Measurements from ENCODE around the gene CNGB1. TPM values are rescaled to one million over a fixed set of nuclear protein-coding genes. Genes with fewer than 3 reads are reported as not detected.

The CNGB1 gene
- total and polyA plus RNA-seq, 8 donors: 0.03 to 0.23 (median 0.14) TPM; not detected in 1

GRCh38 chr16:57991551-57992059 lies 20.7 kb upstream of the CNGB1 start:
- no peak for TF ChIP-seq CTCF (IDR thresholded peaks at IDR 0.05)
- Histone ChIP-seq H3K36me3 (peaks cover 0 to 21% of the 10 kb centered on the region in 2 donors), H3K9me3 (no peaks in the 10 kb centered on the region), H3K4me1 (peaks cover 20 to 34% of the 10 kb centered on the region in 2 donors), H3K4me3 (no peak overlapping the region), H3K27ac (no peak overlapping the region), H3K27me3 (no peaks in the 10 kb centered on the region)
- intact Hi-C loops (cut with DNase I): no loop called here
- ATAC-seq: no peak
- DNase-seq: peak in 2 of 4 donors; percentile 22 to 35

- DNase-seq: peak in 2 of 4 donors; percentile 31 to 34
- no peak for ATAC-seq
- no peak for TF ChIP-seq CTCF (IDR thresholded peaks at IDR 0.05)
- H3K27ac ChIP-seq: no peak overlapping the region
- H3K36me3 ChIP-seq: peaks cover 0 to 1% of the 10 kb centered on the region in 2 donors
- H3K4me1 ChIP-seq: peaks cover 18 to 24% of the 10 kb centered on the region in 2 donors
- no peak overlapping the region for H3K4me3 ChIP-seq
- intact Hi-C loops (cut with DNase I): no loop called here
- no peaks in the 10 kb centered on the region for H3K9me3 ChIP-seq
- peaks cover 0 to 19% of the 10 kb centered on the region in 2 donors for H3K27me3 ChIP-seq
Measured at GRCh38 chr16:57988929-57989328, 18.0 kb upstream of the CNGB1 start.

- peaks cover 11 to 13% of the 10 kb centered on the region in 2 donors for H3K4me1 ChIP-seq
- DNase-seq (peak in 2 of 4 donors; percentile 19 to 43), ATAC-seq (no peak)
- no peak for TF ChIP-seq CTCF (IDR thresholded peaks at IDR 0.05)
- intact Hi-C loops (cut with DNase I): no loop called here
- H3K27ac ChIP-seq: no peak overlapping the region
- H3K27me3 ChIP-seq: peaks cover 0 to 19% of the 10 kb centered on the region in 2 donors
- no peaks in the 10 kb centered on the region for H3K36me3 ChIP-seq
- H3K9me3 ChIP-seq: no peaks in the 10 kb centered on the region
- H3K4me3 ChIP-seq: no peak overlapping the region
Measured at GRCh38 chr16:57987441-57988177, 16.7 kb upstream of the CNGB1 start.

GRCh38 chr16:57986196-57986595 lies 15.3 kb upstream of the CNGB1 start:
- H3K9me3 ChIP-seq: no peaks in the 10 kb centered on the region
- H3K36me3 ChIP-seq: no peaks in the 10 kb centered on the region
- TF ChIP-seq CTCF (IDR thresholded peaks at IDR 0.05): no peak
- H3K27ac ChIP-seq: no peak overlapping the region
- H3K4me1 ChIP-seq: peaks cover 11 to 13% of the 10 kb centered on the region in 2 donors
- H3K27me3 ChIP-seq: peaks cover 0 to 19% of the 10 kb centered on the region in 2 donors
- ATAC-seq: no peak
- no peak overlapping the region for H3K4me3 ChIP-seq
- peak in 2 of 4 donors; percentile 24 to 30 for DNase-seq
- intact Hi-C loops (cut with DNase I): no loop called here

Data from left lung (tissue), 10 donors.